GM19328 (cell line): Measurements from ENCODE around the gene NAA10.

Source experiments
- ATAC-seq: cut with Tn5 transposase; IDR thresholded peaks from one replicate; pipeline ENCODE4 v1.9.1; 2021; ENCODE audit warnings: mild to moderate bottlenecking, moderate library complexity; ENCODE audit not compliant: unreplicated experiment

NAA10 gene

DNA sequence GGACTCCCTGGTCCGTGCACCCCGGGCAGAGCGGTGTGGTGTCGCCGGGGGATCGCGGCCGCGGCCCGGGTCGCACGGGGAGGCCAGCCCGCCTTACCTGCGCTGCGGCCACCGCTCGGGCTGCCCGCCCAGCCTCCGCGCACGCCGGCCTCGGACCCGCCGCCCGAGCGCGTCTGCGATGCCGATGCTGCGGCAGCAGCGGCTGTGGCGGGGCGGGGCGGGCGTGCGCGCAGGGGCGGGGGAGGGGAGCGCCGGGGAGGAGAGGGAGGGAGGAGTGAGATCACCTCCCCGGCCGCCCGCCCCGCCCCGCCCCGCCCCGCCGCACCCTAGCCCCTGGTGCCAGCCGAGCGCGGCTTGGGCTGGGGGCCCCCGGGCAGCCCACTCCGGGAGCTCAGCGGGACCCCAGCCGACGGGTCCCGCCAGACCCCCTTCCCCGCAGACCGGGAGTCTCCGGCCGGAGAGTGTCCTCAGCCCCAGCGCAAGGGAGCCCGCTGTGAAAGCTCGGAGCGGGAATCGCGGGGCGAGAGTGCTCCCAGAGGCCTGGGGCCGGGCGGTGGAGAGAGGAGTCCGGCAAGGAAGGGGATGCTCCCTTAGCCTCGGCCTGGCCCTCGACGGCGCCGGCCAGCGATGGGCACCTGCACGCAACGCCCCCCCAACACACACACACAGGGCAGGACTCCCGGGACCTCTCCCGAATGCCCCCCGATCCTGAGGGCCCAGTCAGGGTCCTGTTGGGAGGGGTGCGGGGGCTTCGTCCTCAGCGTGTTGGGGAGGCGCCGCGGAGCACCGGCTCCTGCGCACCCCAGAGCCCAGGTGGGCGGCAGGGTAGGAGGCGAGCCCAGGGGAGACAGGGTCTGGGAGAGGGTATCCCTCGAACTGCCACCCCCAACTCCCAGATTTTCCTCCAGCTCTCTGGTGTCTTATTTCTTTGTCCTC lies 48.6 kb downstream of the NAA10 start, which contains the start of gene L1CAM:
TSS of gene L1CAM (minus strand) at position 206 of the 936 bp plus-strand sequence. CDS start 10,337 bp downstream, outside the sequence.
- ATAC-seq = no peak

- no peak for ATAC-seq
These were observed 49.5 kb downstream of the NAA10 start for GRCh38 chrX:153885208-153885787.

DNA sequence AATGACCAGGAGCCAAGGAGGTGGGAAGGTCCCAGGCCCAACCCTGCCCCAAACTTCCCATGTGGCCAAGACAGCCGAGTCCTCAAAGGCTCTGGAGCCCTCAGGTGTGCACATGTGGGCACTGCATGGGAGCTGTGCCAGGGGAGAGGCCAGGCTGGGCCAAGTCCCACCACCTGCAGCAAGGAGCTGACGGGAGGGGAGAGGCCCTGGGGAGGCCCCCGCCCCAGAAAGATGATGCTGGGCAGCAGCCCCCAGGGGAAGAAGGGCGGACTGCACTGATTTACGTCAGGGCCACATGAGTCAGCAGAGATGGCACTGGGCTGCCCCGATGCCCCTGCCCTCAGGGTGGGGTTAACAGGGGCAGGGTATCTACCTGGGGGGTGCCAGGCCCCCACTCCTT lies 50.2 kb downstream of the NAA10 start:
- ATAC-seq = no peak

DNA sequence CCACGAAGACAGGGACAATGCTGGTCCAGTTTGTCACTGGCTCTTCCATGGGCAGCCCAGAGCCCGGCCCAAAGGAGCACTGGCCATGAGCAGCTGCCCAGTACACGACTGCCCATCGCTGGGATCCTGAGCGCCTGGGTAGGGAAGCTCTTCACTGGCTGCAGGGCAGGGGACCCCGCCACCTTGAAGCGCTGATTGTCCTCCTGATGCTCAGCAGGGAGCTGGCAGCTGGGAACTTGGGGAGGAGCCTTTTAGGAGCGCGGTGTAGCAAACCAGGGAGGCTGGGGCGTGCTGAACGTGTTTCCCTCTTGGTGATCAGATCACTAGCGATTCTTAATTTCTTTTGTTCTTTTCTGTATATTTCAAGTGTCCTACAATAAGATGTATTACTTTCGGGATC lies 50.7 kb downstream of the NAA10 start:
- ATAC-seq = no peak

- ATAC-seq = no peak
These were observed 51.5 kb downstream of the NAA10 start for GRCh38 chrX:153883163-153883843.

- ATAC-seq = no peak
These were observed 52.3 kb downstream of the NAA10 start for GRCh38 chrX:153882557-153882956.

GRCh38 chrX:153882086-153882498 lies 52.7 kb downstream of the NAA10 start:
- no peak for ATAC-seq

DNA sequence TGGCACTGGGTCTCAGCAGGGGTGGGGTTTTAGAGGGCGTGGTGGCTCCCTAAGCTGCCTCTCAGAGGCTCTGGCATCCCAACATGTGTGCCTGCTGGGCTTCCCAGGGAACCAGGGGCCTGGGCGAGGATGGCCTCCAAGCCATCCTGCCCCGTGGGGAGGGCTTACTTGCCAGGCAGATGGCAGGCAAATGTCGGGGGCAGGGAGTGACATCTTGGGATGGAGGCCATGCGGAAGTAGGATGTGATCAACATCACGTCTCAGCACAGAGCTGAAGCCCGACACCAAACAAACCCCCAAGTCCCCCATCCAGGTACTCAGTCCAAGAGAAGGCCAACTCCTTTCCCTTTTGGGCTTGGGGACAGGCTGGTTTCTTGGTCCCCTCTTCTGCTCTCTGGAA lies 53.6 kb downstream of the NAA10 start:
- ATAC-seq = no peak

- ATAC-seq = no peak
These were observed 54.4 kb downstream of the NAA10 start for GRCh38 chrX:153880440-153880815.

DNA sequence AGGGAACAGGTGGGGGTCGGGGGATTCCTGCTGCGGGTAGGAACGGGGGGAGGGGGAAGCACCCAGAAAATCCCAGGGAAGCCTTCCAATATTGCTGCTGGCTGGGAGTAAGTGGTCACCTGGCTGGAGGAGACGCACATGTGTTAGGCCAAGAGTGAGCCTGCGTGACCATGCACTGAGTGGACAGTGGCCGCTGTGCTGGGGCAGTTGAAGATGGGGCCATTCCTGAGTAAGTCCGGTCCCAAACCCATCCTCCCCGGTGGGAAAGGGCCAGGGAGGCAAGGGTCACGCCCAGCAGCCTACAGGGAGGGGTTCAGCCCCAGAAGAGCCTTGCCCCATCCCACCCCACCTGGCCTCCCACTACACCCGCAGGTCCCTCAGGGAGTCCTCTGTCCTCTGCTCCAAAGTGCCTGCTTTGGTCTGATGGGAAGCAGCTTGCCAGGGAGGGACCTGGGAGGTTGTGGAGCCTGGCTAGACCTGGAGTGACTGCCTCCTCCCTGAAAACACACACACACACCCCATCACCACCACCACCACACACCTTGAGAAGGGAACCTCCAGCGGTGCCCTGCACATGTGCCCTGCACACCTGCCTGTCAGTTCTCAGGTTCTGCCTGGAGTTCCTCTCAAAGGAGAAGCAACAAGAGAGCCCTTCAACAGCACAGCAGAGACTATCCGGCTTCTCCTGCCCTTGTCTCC lies 54.9 kb downstream of the NAA10 start:
- ATAC-seq = no peak
